ENCODE measurements around the gene FRMD4A. TPM values are rescaled to one million over a fixed set of nuclear protein-coding genes. Genes with fewer than 3 reads are reported as not detected.

The FRMD4A gene
- total RNA-seq, 2 donors from 2014 or later = 18.9 to 46.1 TPM

- TF ChIP-seq CTCF (IDR thresholded peaks at IDR 0.05) = no peak
- no peak for TF ChIP-seq POLR2A (IDR thresholded peaks at IDR 0.05)
- intact Hi-C loops (cut with DNase I) = no loop called here
- Histone ChIP-seq H3K4me3 (no peak overlapping the region), H3K27ac (no peak overlapping the region), H3K36me3 (replicated peaks in 1 of 2; ENCODE audit: insufficient read depth in 1 of 2, low read depth in 2 of 2) (peaks cover 0 to 8% of the 10 kb centered on the region in 2 donors), H3K27me3 (no peaks in the 10 kb centered on the region), H3K4me1 (peaks cover 6% of the 10 kb centered on the region), H3K9me3 (no peaks in the 10 kb centered on the region)
- WGBS, 2 donors = 54 to 70% methylated on average over 8 to 10 of the region's 10 CpGs
- ATAC-seq (no peak), DNase-seq (peak in 2 of 4 donors; percentile 30 to 41)
Measured at GRCh38 chr10:13699216-13699615, 631.5 kb downstream of the FRMD4A start.

- no peak overlapping the region for H3K27ac ChIP-seq
- H3K4me3 ChIP-seq = no peak overlapping the region
- no peaks in the 10 kb centered on the region for H3K4me1 ChIP-seq
- DNase-seq (no peak), ATAC-seq (no peak)
- H3K27me3 ChIP-seq = no peaks in the 10 kb centered on the region
- intact Hi-C loops (cut with DNase I) = no loop called here
- H3K9me3 ChIP-seq = no peaks in the 10 kb centered on the region
- TF ChIP-seq POLR2A (IDR thresholded peaks at IDR 0.05) (no peak), CTCF (IDR thresholded peaks at IDR 0.05) (no peak)
- 82 to 84% methylated on average over 6 of the region's 6 CpGs for WGBS, 2 donors
- peaks cover 0 to 17% of the 10 kb centered on the region in 2 donors for H3K36me3 ChIP-seq (replicated peaks in 1 of 2; ENCODE audit: insufficient read depth in 1 of 2, low read depth in 2 of 2)
Measured at GRCh38 chr10:13698217-13698616, 632.5 kb downstream of the FRMD4A start.

- Histone ChIP-seq H3K4me1 (no peaks in the 10 kb centered on the region), H3K36me3 (replicated peaks in 1 of 2; ENCODE audit: insufficient read depth in 1 of 2, low read depth in 2 of 2) (peaks cover 0 to 25% of the 10 kb centered on the region in 2 donors), H3K27ac (no peak overlapping the region), H3K4me3 (no peak overlapping the region), H3K9me3 (no peaks in the 10 kb centered on the region), H3K27me3 (no peaks in the 10 kb centered on the region)
- DNase-seq = no peak
- no peak for ATAC-seq
- intact Hi-C loops (cut with DNase I) = no loop called here
- 76 to 92% methylated on average over 9 of the region's 9 CpGs for WGBS, 2 donors
- no peak for TF ChIP-seq POLR2A (IDR thresholded peaks at IDR 0.05)
Measured at GRCh38 chr10:13696071-13696470, 634.7 kb downstream of the FRMD4A start.

GRCh38 chr10:13695588-13695987, 635.1 kb downstream of the FRMD4A start:
- no peaks in the 10 kb centered on the region for H3K4me1 ChIP-seq
- no peak overlapping the region for H3K27ac ChIP-seq
- peaks cover 0 to 25% of the 10 kb centered on the region in 2 donors for H3K36me3 ChIP-seq (replicated peaks in 1 of 2; ENCODE audit: insufficient read depth in 1 of 2, low read depth in 2 of 2)
- TF ChIP-seq POLR2A (IDR thresholded peaks at IDR 0.05) (no peak), CTCF (IDR thresholded peaks at IDR 0.05) (no peak)
- intact Hi-C loops (cut with DNase I) = no loop called here
- H3K9me3 ChIP-seq = no peaks in the 10 kb centered on the region
- H3K4me3 ChIP-seq = no peak overlapping the region
- WGBS, 2 donors = 72 to 87% methylated on average over 12 to 13 of the region's 13 CpGs
- DNase-seq (no peak), ATAC-seq (no peak)
- H3K27me3 ChIP-seq = no peaks in the 10 kb centered on the region

- no peak overlapping the region for H3K27ac ChIP-seq
- 87 to 93% methylated on average over 20 to 21 of the region's 21 CpGs for WGBS, 2 donors
Measured at GRCh38 chr10:13693783-13694700, 636.7 kb downstream of the FRMD4A start.

More at GRCh38 chr10:13693783-13694700, 636.7 kb downstream of the FRMD4A start:
- ATAC-seq (no peak), DNase-seq (no peak)
- intact Hi-C loops (cut with DNase I) = no loop called here
- Histone ChIP-seq H3K27me3 (no peaks in the 10 kb centered on the region), H3K9me3 (no peaks in the 10 kb centered on the region), H3K4me1 (no peaks in the 10 kb centered on the region), H3K4me3 (no peak overlapping the region), H3K36me3 (replicated peaks in 1 of 2; ENCODE audit: insufficient read depth in 1 of 2, low read depth in 2 of 2) (peaks cover 0 to 23% of the 10 kb centered on the region in 2 donors)
- TF ChIP-seq CTCF (IDR thresholded peaks at IDR 0.05) (no peak), POLR2A (IDR thresholded peaks at IDR 0.05) (no peak)
